Adrenal gland (tissue), 12 donors: ENCODE measurements around the gene POLA2. TPM values are rescaled to one million over a fixed set of nuclear protein-coding genes. Genes with fewer than 3 reads are reported as not detected.

Experiments used
- DNase-seq, 7 donors: peaks; one replicate each; pipeline ENCODE4 v3.0.0-alpha.2; 2019 to 2020
- H3K27ac ChIP-seq, 5 donors: fragments of 200-600 bp; sonication (generic) in 4 of 5; 1 replicate in 3 of 5; 2 replicates in 2 of 5; pipeline versions ENCODE4 v1.5.1 to v1.8.0; 2016 to 2020; ENCODE audit warnings: mild to moderate bottlenecking in 1 of 5
- H3K27me3 ChIP-seq: fragments of 200-600 bp; 2 replicates; pipeline ENCODE4 v1.8.0; 2021
- H3K36me3 ChIP-seq, 2 donors: fragments of 200-600 bp; replicated peaks in 1 of 2; 1 replicate in 1 of 2; 2 replicates in 1 of 2; pipeline versions ENCODE4 v1.5.1 to v1.8.0; 2018 to 2022
- H3K4me1 ChIP-seq, 2 donors: fragments of 200-600 bp; replicated peaks in 1 of 2; 1 replicate in 1 of 2; 2 replicates in 1 of 2; pipeline versions ENCODE4 v1.5.1 to v1.8.0; 2018 to 2021
- H3K4me3 ChIP-seq, 4 donors: fragments of 200-600 bp; sonication (generic) in 3 of 4; one replicate each; pipeline ENCODE4 v1.5.1; 2016 to 2018
- H3K9me3 ChIP-seq, 3 donors: fragments of 200-600 bp; sonication (generic) in 1 of 3; replicated peaks in 1 of 3; 1 replicate in 2 of 3; 2 replicates in 1 of 3; pipeline versions ENCODE4 v1.5.1 to v1.8.0; 2016 to 2021
- CTCF ChIP-seq, 6 experiments: fragments of 450-650 bp in 4 of 6; fragments of 200-600 bp in 2 of 6; sonication (generic) in 1 of 6; IDR thresholded peaks; 1 replicate in 5 of 6; 2 replicates in 1 of 6; pipeline versions ENCODE4 v1.5.1 to v1.8.0; 2016 to 2021; ENCODE audit warnings: antibody characterized with exemption in 6 of 6, mild to moderate bottlenecking in 2 of 6, moderate library complexity in 1 of 6
- POLR2A ChIP-seq, 2 donors: fragments of 450-650 bp; IDR thresholded peaks; one replicate each; pipeline ENCODE4 v1.6.1; 2017; ENCODE audit warnings: antibody characterized with exemption in 2 of 2, mild to moderate bottlenecking in 2 of 2, moderate library complexity in 1 of 2
- WGBS, 4 donors: extraction: QIAGEN DNeasy Blood & Tissue Kit in 2 of 4; methylation state at CpG; one replicate each; pipeline versions ENCODE4 v1.1.5 to v1.1.7; 2013 to 2017; 5-methylcytosine and 5-hydroxymethylcytosine counted together
- intact Hi-C, 2 donors: fragments of 100-400 bp; cut with DNase I; formaldehyde crosslinking; loops; one replicate each; pipeline versions ENCODE4 v1.14.1 to v1.15.0; 2022 to 2023
- polyA plus RNA-seq, 3 donors: library from polyadenylated mRNA; stranded (reverse); fragments of 200-250 nt in 2 of 3; fragments of 350-450 nt in 1 of 3; fragmentation: Illumina TruSeq in 1 of 3; extraction: RNeasy Lipid Tissue Mini Kit (QIAGEN cat#74804) in 1 of 3; gene quantifications; one replicate each; pipeline ENCODE4 v1.2.3, GENCODE V29; 2013 to 2014
- total RNA-seq, 9 donors: library from RNA; depleted of rRNA in 4 of 9; stranded (reverse); fragments of >200 nt in 4 of 9; fragments of 120-200 nt in 1 of 9; fragmentation: NEBNext Ultra II Directional in 1 of 9; extraction: Animal tissue kit (Norgen Biotek cat#: 25700) in 1 of 9; gene quantifications; one replicate each; pipeline versions ENCODE4 v1.1.0 to v1.2.4, GENCODE V29; 2013 to 2023
- donor health status: healthy with polysubstance abuse.
- donor health status: Bipolar disorder and iron deficiency.
- donor health status: DM: yes; HTN: yes; CAD: no.
- donor health status: DM: no; HTN: no; CAD: no.
- donor health status: DM: no; HTN: no; CAD: no.
- donor health status: DM: yes; HTN: yes; CAD: no.

POLA2 gene
- total and polyA plus RNA-seq, 12 donors: 3.9 to 12.2 (median 7.7) TPM

GRCh38 chr11:65254724-65255123, 7.0 kb upstream of the POLA2 start:
- intact Hi-C loops: no loop called here

GRCh38 chr11:65258988-65259387, 2.8 kb upstream of the POLA2 start:
- peaks cover 9% of the 10 kb centered on the region in 2 donors for H3K4me1 ChIP-seq
- no peak for TF ChIP-seq CTCF (IDR thresholded peaks at IDR 0.05)
- no peak for TF ChIP-seq POLR2A (IDR thresholded peaks at IDR 0.05)
- H3K4me3 ChIP-seq: no peak overlapping the region
- H3K9me3 ChIP-seq: no peaks in the 10 kb centered on the region
- no peak overlapping the region for H3K27ac ChIP-seq
- intact Hi-C loops: no loop called here
- no peak for DNase-seq
- H3K36me3 ChIP-seq: no peaks in the 10 kb centered on the region
- no peaks in the 10 kb centered on the region for H3K27me3 ChIP-seq
- WGBS, 4 donors: 69 to 84% (median 74%) methylated on average over 5 of the region's 5 CpGs

More at GRCh38 chr11:65254724-65255123, 7.0 kb upstream of the POLA2 start:
- Histone ChIP-seq H3K4me3 (no peak overlapping the region), H3K27ac (no peak overlapping the region), H3K36me3 (no peaks in the 10 kb centered on the region), H3K4me1 (no peaks in the 10 kb centered on the region), H3K27me3 (no peaks in the 10 kb centered on the region), H3K9me3 (no peaks in the 10 kb centered on the region)
- TF ChIP-seq CTCF (IDR thresholded peaks at IDR 0.05): no peak
- 53 to 69% (median 60%) methylated on average over 6 of the region's 6 CpGs for WGBS, 4 donors
- DNase-seq: peak in 5 of 7 donors; percentile 47 to 76 (median 56)

- Histone ChIP-seq H3K36me3 (no peaks in the 10 kb centered on the region), H3K4me3 (no peak overlapping the region), H3K27ac (no peak overlapping the region), H3K4me1 (peaks cover 9% of the 10 kb centered on the region in 2 donors), H3K27me3 (no peaks in the 10 kb centered on the region), H3K9me3 (no peaks in the 10 kb centered on the region)
- no peak for TF ChIP-seq CTCF (IDR thresholded peaks at IDR 0.05)
- no peak for DNase-seq
- intact Hi-C loops: no loop called here
- WGBS, 4 donors: 93 to 98% (median 93%) methylated on average over 10 to 17 of the region's 17 CpGs
Observed at GRCh38 chr11:65260302-65260701, 1.5 kb upstream of the POLA2 start.

- H3K27me3 ChIP-seq: no peaks in the 10 kb centered on the region
- H3K27ac ChIP-seq: peak overlapping the region; percentile 37 to 93 (median 87)
- peaks cover 9% of the 10 kb centered on the region in 2 donors for H3K4me1 ChIP-seq
- DNase-seq: no peak
- peak overlapping the region in 3 of 4 donors; percentile 1 to 64 (median 23) for H3K4me3 ChIP-seq
- WGBS, 4 donors: 59 to 63% (median 61%) methylated on average over 26 of the region's 26 CpGs
- TF ChIP-seq POLR2A (IDR thresholded peaks at IDR 0.05) (no peak), CTCF (IDR thresholded peaks at IDR 0.05) (no peak)
- H3K9me3 ChIP-seq: no peaks in the 10 kb centered on the region
- H3K36me3 ChIP-seq: no peaks in the 10 kb centered on the region
- intact Hi-C loops: no loop called here
Observed at GRCh38 chr11:65260756-65261590, 789 bp upstream of the POLA2 start.
